H1 (cell line): ENCODE data around the gene GJA5. TPM values are rescaled to one million over a fixed set of nuclear protein-coding genes. Genes with fewer than 3 reads are reported as not detected.

ENCODE experiments used
- CTCF ChIA-PET: fragments of 300-600 bp; sonication (Branson Sonifier 250); formaldehyde crosslinking; loops from one replicate; lab custom pipeline; 2021; ENCODE audit not compliant: partially characterized antibody; lab: Charles Lee
- POLR2A ChIA-PET: fragments of 300-600 bp; sonication (Branson Sonifier 250); formaldehyde crosslinking; loops from one replicate; lab custom pipeline; 2021; ENCODE audit warnings: inconsistent platforms; ENCODE audit not compliant: partially characterized antibody; lab: Charles Lee
- DNase-seq, 2 experiments: peaks; one replicate each; pipeline versions ENCODE4 v3.0.0 to v3.0.0-alpha.2; 2010 to 2022; ENCODE audit warnings: low spot score in 2 of 2, low read depth in 1 of 2, mixed read lengths in 1 of 2
- FAIRE-seq: peaks from 2 replicates; lab custom pipeline; 2011; peaks lifted over from hg19 to GRCh38; lab: Jason Lieb, UNC
- H2AFZ ChIP-seq: 2 replicates; pipeline ENCODE4 v1.8.1; 2012; ENCODE audit warnings: low read length, inconsistent platforms
- H2AK5ac ChIP-seq: 2 replicates; pipeline ENCODE4 v1.6.1; 2013; ENCODE audit warnings: low read depth, low read length
- H2BK120ac ChIP-seq: replicated peaks from 2 replicates; pipeline ENCODE3; 2013; ENCODE audit warnings: low read depth, low read length, inconsistent platforms
- H2BK12ac ChIP-seq: 2 replicates; pipeline ENCODE4 v1.6.1; 2013; ENCODE audit warnings: low read depth, low read length
- H2BK15ac ChIP-seq: 2 replicates; pipeline ENCODE4 v1.6.1; 2013; ENCODE audit warnings: low read length
- H2BK20ac ChIP-seq: 2 replicates; pipeline ENCODE4 v1.6.1; 2013; ENCODE audit warnings: low read length
- H2BK5ac ChIP-seq: 2 replicates; pipeline ENCODE4 v1.6.1; 2013; ENCODE audit warnings: low read depth, low read length
- H3K14ac ChIP-seq: 2 replicates; pipeline ENCODE4 v1.6.1; 2013; ENCODE audit warnings: inconsistent platforms; ENCODE audit not compliant: insufficient read length
- H3K18ac ChIP-seq: 2 replicates; pipeline ENCODE4 v1.6.1; 2013; ENCODE audit warnings: low read length; ENCODE audit errors: extremely low read depth
- H3K23ac ChIP-seq: 2 replicates; pipeline ENCODE4 v1.6.1; 2013; ENCODE audit warnings: inconsistent platforms; ENCODE audit not compliant: insufficient read length
- H3K23me2 ChIP-seq: 2 replicates; pipeline ENCODE4 v1.6.1; 2013; ENCODE audit warnings: low read depth, low read length
- H3K27ac ChIP-seq: 2 replicates; pipeline ENCODE4 v1.6.1; 2011; ENCODE audit warnings: low read depth, low read length, inconsistent platforms
- H3K27me3 ChIP-seq, 4 experiments: replicated peaks in 1 of 4; 1 replicate in 1 of 4; 2 replicates in 3 of 4; pipeline versions ENCODE4 v1.6.1 to v1.8.1; 2011 to 2013; ENCODE audit warnings: low read length in 3 of 4, mild to moderate bottlenecking in 3 of 4, inconsistent platforms in 2 of 4, mixed read lengths in 2 of 4, moderate library complexity in 1 of 4; ENCODE audit not compliant: control insufficient read depth in 3 of 4, insufficient read depth in 3 of 4; ENCODE audit errors: extremely low read depth in 1 of 4
- H3K36me3 ChIP-seq, 4 experiments: 2 replicates each; pipeline versions ENCODE4 v1.6.1 to v1.8.1; 2011 to 2013; ENCODE audit warnings: mild to moderate bottlenecking in 4 of 4, low read length in 3 of 4, moderate library complexity in 2 of 4, control low read depth in 1 of 4, inconsistent platforms in 1 of 4; ENCODE audit not compliant: insufficient read depth in 4 of 4, control insufficient read depth in 2 of 4
- H3K4ac ChIP-seq: replicated peaks from 2 replicates; pipeline ENCODE3; 2013; ENCODE audit warnings: low read length, low read depth, mixed read lengths, inconsistent platforms; ENCODE audit not compliant: insufficient read length
- H3K4me1 ChIP-seq, 4 experiments: replicated peaks in 1 of 4; 1 replicate in 1 of 4; 2 replicates in 3 of 4; pipeline versions ENCODE4 v1.6.1 to v1.8.1; 2011 to 2013; ENCODE audit warnings: low read length in 3 of 4, inconsistent platforms in 2 of 4, mixed read lengths in 1 of 4; ENCODE audit not compliant: insufficient read depth in 4 of 4, control insufficient read depth in 3 of 4
- H3K4me2 ChIP-seq, 2 experiments: 2 replicates each; pipeline versions ENCODE4 v1.6.1 to v1.8.1; 2011 to 2013; ENCODE audit warnings: low read depth in 2 of 2, low read length in 2 of 2, control low read depth in 1 of 2, inconsistent platforms in 1 of 2, mild to moderate bottlenecking in 1 of 2; ENCODE audit not compliant: insufficient read depth in 1 of 2
- H3K4me3 ChIP-seq, 4 experiments: fragments of 200-600, 300-600 bp in 1 of 4; sonication (generic), shearing (Covaris generic), sonication (Bioruptor Twin) in 1 of 4; 2 replicates each; pipeline versions ENCODE4 v1.5.1 to v1.8.1; 2011 to 2016; ENCODE audit warnings: low read length in 4 of 4, low read depth in 3 of 4, control low read depth in 2 of 4, inconsistent platforms in 2 of 4, mild to moderate bottlenecking in 2 of 4, mixed read lengths in 1 of 4, moderate library complexity in 1 of 4; ENCODE audit not compliant: insufficient read depth in 2 of 4; ENCODE audit errors: extremely low read depth in 1 of 4
- H3K56ac ChIP-seq: replicated peaks from 2 replicates; pipeline ENCODE3; 2013; ENCODE audit warnings: low read depth, mild to moderate bottlenecking, mixed read lengths, low read length, inconsistent platforms; ENCODE audit not compliant: insufficient read length
- H3K79me1 ChIP-seq: 2 replicates; pipeline ENCODE4 v1.6.1; 2013; ENCODE audit warnings: low read depth, low read length, control low read depth
- H3K79me2 ChIP-seq, 2 experiments: 2 replicates each; pipeline versions ENCODE4 v1.6.1 to v1.8.1; 2012 to 2013; ENCODE audit warnings: low read length in 2 of 2, mild to moderate bottlenecking in 2 of 2, inconsistent platforms in 1 of 2; ENCODE audit not compliant: insufficient read depth in 2 of 2, control insufficient read depth in 1 of 2
- H3K9ac ChIP-seq, 4 experiments: replicated peaks in 1 of 4; 1 replicate in 1 of 4; 2 replicates in 3 of 4; pipeline versions ENCODE4 v1.6.1 to v1.8.1; 2011 to 2013; ENCODE audit warnings: low read depth in 3 of 4, low read length in 3 of 4, control low read depth in 2 of 4, mild to moderate bottlenecking in 2 of 4, moderate library complexity in 2 of 4, inconsistent platforms in 1 of 4; ENCODE audit errors: extremely low read depth in 1 of 4
- H3K9me3 ChIP-seq, 2 experiments: 2 replicates each; pipeline versions ENCODE4 v1.6.1 to v1.8.1; 2012 to 2013; ENCODE audit warnings: mild to moderate bottlenecking in 2 of 2, moderate library complexity in 2 of 2, control low read depth in 1 of 2, inconsistent platforms in 1 of 2, low read depth in 1 of 2, low read length in 1 of 2, mixed read lengths in 1 of 2; ENCODE audit not compliant: insufficient read depth in 2 of 2
- H4K20me1 ChIP-seq, 2 experiments: replicated peaks in 1 of 2; 2 replicates each; pipeline versions ENCODE3 to v1.8.1; 2011 to 2013; ENCODE audit warnings: inconsistent platforms in 2 of 2, low read length in 2 of 2, mild to moderate bottlenecking in 1 of 2; ENCODE audit not compliant: insufficient read depth in 2 of 2, control insufficient read depth in 1 of 2
- H4K5ac ChIP-seq: 2 replicates; pipeline ENCODE4 v1.6.1; 2013; ENCODE audit warnings: low read length, low read depth, mixed read lengths, inconsistent platforms; ENCODE audit not compliant: insufficient read length
- H4K8ac ChIP-seq: 2 replicates; pipeline ENCODE4 v1.8.0; 2013; ENCODE audit warnings: mild to moderate bottlenecking, moderate library complexity, low read length, inconsistent platforms; ENCODE audit not compliant: insufficient read depth; ENCODE audit errors: extremely low read depth
- H4K91ac ChIP-seq: replicated peaks from 2 replicates; pipeline ENCODE3; 2013; ENCODE audit warnings: low read length, mixed read lengths, inconsistent platforms; ENCODE audit not compliant: insufficient read length
- BACH1 ChIP-seq: IDR thresholded peaks from 2 replicates; pipeline ENCODE4 v1.6.1; 2012; ENCODE audit warnings: low read length, improper control_type of control experiment
- BRCA1 ChIP-seq: IDR thresholded peaks from 2 replicates; pipeline ENCODE4 v1.6.1; 2012; ENCODE audit warnings: low read depth, low read length, improper control_type of control experiment
- EGR1 ChIP-seq: IDR thresholded peaks from 2 replicates; pipeline ENCODE4 v1.6.1; 2011; ENCODE audit warnings: low read depth, low read length, borderline replicate concordance
- EP300 ChIP-seq, 2 experiments: IDR thresholded peaks; 1 replicate in 1 of 2; 2 replicates in 1 of 2; pipeline ENCODE4 v1.6.1; 2011 to 2012; ENCODE audit warnings: low read depth in 2 of 2, low read length in 2 of 2, mild to moderate bottlenecking in 2 of 2, borderline replicate concordance in 1 of 2, inconsistent platforms in 1 of 2, moderate library complexity in 1 of 2
- FOSL1 ChIP-seq: IDR thresholded peaks from 2 replicates; pipeline ENCODE4 v1.6.1; 2011; ENCODE audit warnings: mild to moderate bottlenecking, low read depth, low read length, moderate library complexity; ENCODE audit not compliant: insufficient read depth
- HDAC6 ChIP-seq: IDR thresholded peaks from one replicate; pipeline ENCODE4 v1.7.1; 2012; ENCODE audit warnings: low read depth, mild to moderate bottlenecking, inconsistent platforms, low read length, moderate library complexity
- JUND ChIP-seq: IDR thresholded peaks from 2 replicates; pipeline ENCODE4 v1.6.1; 2011; ENCODE audit warnings: mild to moderate bottlenecking, improper control_type of control experiment, low read length
- NRF1 ChIP-seq: IDR thresholded peaks from 2 replicates; pipeline ENCODE4 v1.6.1; 2011; ENCODE audit warnings: mild to moderate bottlenecking, low read depth, low read length, improper control_type of control experiment
- POLR2A ChIP-seq, 2 experiments: IDR thresholded peaks; 1 replicate in 1 of 2; 2 replicates in 1 of 2; pipeline ENCODE4 v1.6.1; 2011; ENCODE audit warnings: low read depth in 2 of 2, low read length in 2 of 2, mild to moderate bottlenecking in 2 of 2; ENCODE audit errors: control extremely low read depth in 1 of 2
- POLR2AphosphoS5 ChIP-seq: IDR thresholded peaks from 2 replicates; pipeline ENCODE4 v1.6.1; 2011; ENCODE audit warnings: low read depth, low read length
- RXRA ChIP-seq: IDR thresholded peaks from 2 replicates; pipeline ENCODE4 v1.6.1; 2011; ENCODE audit warnings: low read depth, mild to moderate bottlenecking, low read length, moderate library complexity; ENCODE audit not compliant: insufficient read depth
- SIRT6 ChIP-seq: IDR thresholded peaks from one replicate; pipeline ENCODE4 v1.7.1; 2012; ENCODE audit warnings: low read length, inconsistent platforms
- SIX5 ChIP-seq: IDR thresholded peaks from 2 replicates; pipeline ENCODE4 v1.6.1; 2011; ENCODE audit warnings: mild to moderate bottlenecking, low read depth, low read length
- SP2 ChIP-seq: IDR thresholded peaks from 2 replicates; pipeline ENCODE4 v1.6.1; 2012; ENCODE audit warnings: mild to moderate bottlenecking, low read length, inconsistent platforms
- SP4 ChIP-seq: IDR thresholded peaks from 2 replicates; pipeline ENCODE4 v1.6.1; 2012; ENCODE audit warnings: low read length, inconsistent platforms
- TCF12 ChIP-seq: IDR thresholded peaks from 2 replicates; pipeline ENCODE4 v1.6.1; 2011; ENCODE audit warnings: low read depth, mild to moderate bottlenecking, low read length
- WGBS, 2 experiments: shearing (Covaris generic) in 1 of 2; methylation state at CpG; one replicate each; pipeline versions ENCODE4 v1.1.6 to v1.1.7; 2013 to 2015; ENCODE audit warnings: low lambda C conversion rate in 2 of 2, mixed read lengths in 2 of 2, inconsistent platforms in 1 of 2, low coverage in 1 of 2, missing lambda C conversion rate in 1 of 2; ENCODE audit not compliant: insufficient replicate concordance in 2 of 2, insufficient coverage in 1 of 2, insufficient read length in 1 of 2; ENCODE audit errors: extremely low coverage in 1 of 2, missing lambda C conversion rate in 1 of 2; 5-methylcytosine and 5-hydroxymethylcytosine counted together
- polyA plus RNA-seq, 7 experiments: library from polyadenylated mRNA; depleted of rRNA in 3 of 7; stranded (reverse) in 5 of 7; unstranded in 2 of 7; fragments of >200 nt in 5 of 7; fragments of 200-250 nt in 2 of 7; gene quantifications; 1 replicate in 5 of 7; 2 replicates in 1 of 7; 4 replicates in 1 of 7; pipeline versions ENCODE4 v1.2.1 to v1.2.3, GENCODE V29; 2011 to 2013; ENCODE audit warnings: missing spikeins in 2 of 7, mixed read lengths in 2 of 7
- total RNA-seq: library from RNA; stranded (reverse); fragmentation: NEBNext Ultra II Directional; extraction: Animal tissue kit (Norgen Biotek cat#: 25700); gene quantifications from 2 replicates; pipeline ENCODE4 v1.2.1, GENCODE V29; 2021
- TF ChIP-seq, protein P1 (sequence below): IDR thresholded peaks from 2 replicates; pipeline ENCODE4 v1.6.1; 2011; ENCODE audit warnings: low read depth, mild to moderate bottlenecking, low read length; ENCODE audit not compliant: insufficient read depth

Gene GJA5
- total and polyA plus RNA-seq, 2 of the 8 experiments (the other 6 are each of a cell fraction or from before 2014, with no cell fraction given) = 1.2 to 2.7 TPM

GRCh38 chr1:147787765-147788164 lies 27.4 kb upstream of the GJA5 start:
- TF ChIP-seq POLR2A (IDR thresholded peaks at IDR 0.05; ENCODE audit: control extremely low read depth in 1 of 2, low read depth in 2 of 2, low read length in 2 of 2) (no peak), FOSL1 (no peak), HDAC6 (no peak), EGR1 (no peak), SIX5 (no peak), TCF12 (no peak), BACH1 (no peak), SP4 (no peak), BRCA1 (no peak), EP300 (IDR thresholded peaks at IDR 0.05; ENCODE audit: borderline replicate concordance in 1 of 2, low read depth in 2 of 2, low read length in 2 of 2) (no peak), RXRA (no peak), JUND (no peak), POLR2AphosphoS5 (no peak), SP2 (no peak), SIRT6 (no peak), NRF1 (no peak)
- TF ChIP-seq, protein P1, sequence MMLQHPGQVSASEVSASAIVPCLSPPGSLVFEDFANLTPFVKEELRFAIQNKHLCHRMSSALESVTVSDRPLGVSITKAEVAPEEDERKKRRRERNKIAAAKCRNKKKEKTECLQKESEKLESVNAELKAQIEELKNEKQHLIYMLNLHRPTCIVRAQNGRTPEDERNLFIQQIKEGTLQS = no peak
- no peak for FAIRE-seq

More at GRCh38 chr1:147787765-147788164, 27.4 kb upstream of the GJA5 start:
- Histone ChIP-seq H2BK12ac (no peak overlapping the region), H3K9me3 (no peaks in the 10 kb centered on the region), H3K4ac (no peak overlapping the region), H3K9ac (no peak overlapping the region), H3K4me3 (no peak overlapping the region), H3K23ac (no peak overlapping the region), H2AFZ (no peak overlapping the region), H2BK15ac (no peak overlapping the region), H2BK5ac (no peak overlapping the region), H2BK120ac (no peak overlapping the region), H3K36me3 (no peaks in the 10 kb centered on the region), H3K4me1 (no peaks in the 10 kb centered on the region; a peak in 1 of 7 replicates), H4K5ac (no peak overlapping the region), H2BK20ac (no peak overlapping the region), H4K20me1 (no peaks in the 10 kb centered on the region), H3K4me2 (no peak overlapping the region), H3K27ac (no peak overlapping the region), H2AK5ac (no peak overlapping the region), H3K79me2 (no peaks in the 10 kb centered on the region), H3K56ac (no peak overlapping the region), H3K14ac (no peak overlapping the region), H4K8ac (no peak overlapping the region), H3K23me2 (no peaks in the 10 kb centered on the region), H3K18ac (no peak overlapping the region), H3K79me1 (no peaks in the 10 kb centered on the region), H4K91ac (no peak overlapping the region), H3K27me3 (no peaks in the 10 kb centered on the region)
- ChIA-PET CTCF (interaction anchor here (1.4 kb wide), 1 partner anchor 16 kb away, joined by 4 read pairs; no protein-coding TSS in a partner anchor), POLR2A (no interaction called here)
- DNase-seq = no peak
- 93% methylated on average over 2 of the region's 2 CpGs; no CpG with 5 or more reads in 1 of the 2 experiments for WGBS, 2 experiments
